Measurements from ENCODE around the gene RSAD1. TPM values are rescaled to one million over a fixed set of nuclear protein-coding genes. Genes with fewer than 3 reads are reported as not detected.

RSAD1 gene
- total and polyA plus RNA-seq, 2 donors (not counting 3 experiments of a cell fraction or from before 2014, with no cell fraction given) = 20.3 to 35.5 TPM

- Histone ChIP-seq H3K4me2 (ENCODE audit: insufficient read depth, low read length) (no peak overlapping the region), H3K9me1 (replicated peaks; ENCODE audit: control insufficient read depth, extremely low read depth, insufficient read depth, low read length) (no peaks in the 10 kb centered on the region), H3K4me1 (ENCODE audit: control insufficient read depth, extremely low read depth, insufficient read depth, low read length) (no peaks in the 10 kb centered on the region), H4K20me1 (replicated peaks; ENCODE audit: control insufficient read depth, extremely low read depth, insufficient read depth, low read length) (no peaks in the 10 kb centered on the region), H3K36me3 (ENCODE audit: control insufficient read depth in 2 of 2, extremely low read depth in 1 of 2, insufficient read depth in 2 of 2, low read length in 2 of 2) (no peaks in the 10 kb centered on the region), H3K4me3 (replicated peaks in 1 of 3; ENCODE audit: insufficient read depth in 1 of 3, low read depth in 1 of 3, low read length in 3 of 3) (no peak overlapping the region), H3K27ac (ENCODE audit: insufficient read depth, low read depth, low read length) (no peak overlapping the region), H2AFZ (ENCODE audit: low read depth, low read length) (no peak overlapping the region), H3K79me2 (ENCODE audit: control insufficient read depth, insufficient read depth, low read length) (no peaks in the 10 kb centered on the region), H3K9me3 (replicated peaks; ENCODE audit: control insufficient read depth, insufficient read depth, low read length) (no peaks in the 10 kb centered on the region), H3K27me3 (ENCODE audit: control insufficient read depth in 2 of 2, insufficient read depth in 2 of 2, low read length in 2 of 2) (no peaks in the 10 kb centered on the region), H3K9ac (replicated peaks; ENCODE audit: extremely low read depth, insufficient read depth, low read length) (no peak overlapping the region)
- DNase-seq (ENCODE audit: low read depth, low spot score) (no peak), FAIRE-seq (no peak)
- TF ChIP-seq POLR2A (IDR thresholded peaks at IDR 0.05; ENCODE audit: low read depth, low read length) = no peak
- no peak for TF ChIP-seq JUN (IDR thresholded peaks at IDR 0.05; ENCODE audit: borderline replicate concordance, insufficient read depth, insufficient read length, low read depth)
- no peak for TF ChIP-seq GATA2 (IDR thresholded peaks at IDR 0.05; ENCODE audit: insufficient read depth, insufficient read length, low read depth, low read length)
- TF ChIP-seq MAX (IDR thresholded peaks at IDR 0.05; ENCODE audit: insufficient read depth, insufficient read length) = no peak
- no peak for TF ChIP-seq EZH2 (IDR thresholded peaks at IDR 0.05; ENCODE audit: borderline replicate concordance, low read depth, low read length, severe bottlenecking)
- TF ChIP-seq FOS (IDR thresholded peaks at IDR 0.05; ENCODE audit: borderline replicate concordance, insufficient read depth, low read length) = no peak
- no peak for TF ChIP-seq CTCF (IDR thresholded peaks at IDR 0.05; ENCODE audit: extremely low read depth in 1 of 2, insufficient read depth in 1 of 2, low read depth in 1 of 2, low read length in 2 of 2)
- no peak for TF ChIP-seq MYC (IDR thresholded peaks at IDR 0.05; ENCODE audit: low read depth, low read length)
- TF ChIP-seq POLR2AphosphoS5 (IDR thresholded peaks at IDR 0.05; ENCODE audit: insufficient read depth, low read depth, low read length) = no peak
- no TSS peak for BruUV-seq (replicated peaks)
- CTCF ChIA-PET = interaction anchor here (1.0 kb wide), 1 partner anchor 57 kb away, joined by 3 read pairs; the partner anchor contains the start of gene LRRC59
- intact Hi-C loops (cut with micrococcal nuclease) = no loop called here
- dilution Hi-C loops (cut with MboI; ENCODE audit: extremely low pct_ligation_motif_present, low sequenced_read_pairs) = no loop called here
- POLR2A ChIA-PET = no interaction called here
Measured at GRCh38 chr17:50453901-50454300, 24.8 kb upstream of the RSAD1 start.
